HT1080 (cell line): ENCODE data around the gene CAPN2. TPM values are rescaled to one million over a fixed set of nuclear protein-coding genes. Genes with fewer than 3 reads are reported as not detected.
"Not testable (repeated sequence)": the region's sequence is repeated elsewhere in the genome, so short reads cannot be mapped to it uniquely, and the experiment has no call there.

Experiments used
- DNase-seq: peaks from one replicate; pipeline ENCODE4 v3.0.0-alpha.2; 2015; ENCODE audit warnings: low read depth
- total RNA-seq: library from RNA; depleted of rRNA; stranded (reverse); fragments of >200 nt; shearing (Covaris generic); gene quantifications from 2 replicates; pipeline ENCODE4 v1.2.3, GENCODE V29; 2014

The CAPN2 gene
- total RNA-seq, 1 experiment from 2014 or later: 422 TPM

GRCh38 chr1:223716302-223716862 lies 4.0 kb downstream of the CAPN2 start:
- DNase-seq: no peak

GRCh38 chr1:223717123-223717522 lies 4.8 kb downstream of the CAPN2 start:
- no peak for DNase-seq

GRCh38 chr1:223717695-223718363 lies 5.5 kb downstream of the CAPN2 start:
- peak; percentile 65 for DNase-seq

GRCh38 chr1:223718850-223719249 lies 6.5 kb downstream of the CAPN2 start:
- DNase-seq: no peak

- DNase-seq: no peak
These were observed 8.7 kb downstream of the CAPN2 start for GRCh38 chr1:223720971-223721591.

GRCh38 chr1:223721658-223722607 lies 9.6 kb downstream of the CAPN2 start:
- no peak for DNase-seq

GRCh38 chr1:223723351-223723904 lies 11.1 kb downstream of the CAPN2 start:
- no peak for DNase-seq

- DNase-seq: no peak
These were observed 12.0 kb downstream of the CAPN2 start for GRCh38 chr1:223724376-223724775.

GRCh38 chr1:223725578-223725977 lies 13.2 kb downstream of the CAPN2 start:
- DNase-seq: no peak

GRCh38 chr1:223726380-223727001 lies 14.2 kb downstream of the CAPN2 start:
- peak; percentile 99 for DNase-seq

- DNase-seq: no peak
These were observed 15.2 kb downstream of the CAPN2 start for GRCh38 chr1:223727541-223727940.

- DNase-seq: no peak
These were observed 17.6 kb downstream of the CAPN2 start for GRCh38 chr1:223729906-223730305.

- no peak for DNase-seq
These were observed 18.3 kb downstream of the CAPN2 start for GRCh38 chr1:223730479-223731132.

GRCh38 chr1:223731133-223731770 lies 18.9 kb downstream of the CAPN2 start:
- DNase-seq: peak; percentile 86

GRCh38 chr1:223732993-223733798 lies 20.9 kb downstream of the CAPN2 start:
- peak; percentile 39 for DNase-seq

GRCh38 chr1:223733898-223734852 lies 21.8 kb downstream of the CAPN2 start:
- no peak for DNase-seq

- DNase-seq: not testable (repeated sequence)
These were observed 24.3 kb downstream of the CAPN2 start for GRCh38 chr1:223736638-223737037.

- no peak for DNase-seq
These were observed 25.0 kb downstream of the CAPN2 start for GRCh38 chr1:223737342-223737741.
